ENCODE results near the gene JUP.

Gene JUP

GRCh38 chr17:41750862-41751261 lies 35.6 kb downstream of the JUP start:
- Mint-ChIP-seq H3K27ac (no peak overlapping the region), H3K9me3 (no peaks in the 10 kb centered on the region), H3K4me3 (no peak overlapping the region), H3K4me1 (no peaks in the 10 kb centered on the region), H3K36me3 (ENCODE audit: low read depth) (peaks cover 11% of the 10 kb centered on the region), H3K27me3 (ENCODE audit: low read depth) (peaks cover 6% of the 10 kb centered on the region)
- no peak for TF ChIP-seq CTCF (IDR thresholded peaks at IDR 0.05; ENCODE audit: unreplicated experiment in 3 of 3)

GRCh38 chr17:41748275-41748674 lies 38.2 kb downstream of the JUP start:
- Mint-ChIP-seq H3K27me3 (ENCODE audit: low read depth) (peaks cover 6% of the 10 kb centered on the region), H3K36me3 (ENCODE audit: low read depth) (no peaks in the 10 kb centered on the region), H3K27ac (no peak overlapping the region), H3K4me3 (no peak overlapping the region), H3K9me3 (no peaks in the 10 kb centered on the region), H3K4me1 (no peaks in the 10 kb centered on the region)
- no peak for TF ChIP-seq CTCF (IDR thresholded peaks at IDR 0.05; ENCODE audit: unreplicated experiment in 3 of 3)

- Mint-ChIP-seq H3K27me3 (ENCODE audit: low read depth) (peaks cover 25% of the 10 kb centered on the region), H3K4me1 (peaks cover 5% of the 10 kb centered on the region), H3K4me3 (no peak overlapping the region)
These were observed 44.8 kb downstream of the JUP start for GRCh38 chr17:41741709-41742108.

GRCh38 chr17:41740506-41740905 lies 46.0 kb downstream of the JUP start:
- peaks cover 32% of the 10 kb centered on the region for H3K27me3 Mint-ChIP-seq (ENCODE audit: low read depth)
- H3K27ac Mint-ChIP-seq, result peak overlapping the region in 1 of 3 experiments; percentile 59
- TF ChIP-seq CTCF (IDR thresholded peaks at IDR 0.05; ENCODE audit: unreplicated experiment in 3 of 3), result no peak
- no peak overlapping the region for H3K4me3 Mint-ChIP-seq
- no peaks in the 10 kb centered on the region for H3K36me3 Mint-ChIP-seq (ENCODE audit: low read depth)
- H3K4me1 Mint-ChIP-seq, result peaks cover 9% of the 10 kb centered on the region
- H3K9me3 Mint-ChIP-seq, result no peaks in the 10 kb centered on the region

More at GRCh38 chr17:41741709-41742108, 44.8 kb downstream of the JUP start:
- no peak for TF ChIP-seq CTCF (IDR thresholded peaks at IDR 0.05; ENCODE audit: unreplicated experiment in 3 of 3)
- H3K9me3 Mint-ChIP-seq, result no peaks in the 10 kb centered on the region
- no peak overlapping the region for H3K27ac Mint-ChIP-seq
- no peaks in the 10 kb centered on the region for H3K36me3 Mint-ChIP-seq (ENCODE audit: low read depth)

DNA sequence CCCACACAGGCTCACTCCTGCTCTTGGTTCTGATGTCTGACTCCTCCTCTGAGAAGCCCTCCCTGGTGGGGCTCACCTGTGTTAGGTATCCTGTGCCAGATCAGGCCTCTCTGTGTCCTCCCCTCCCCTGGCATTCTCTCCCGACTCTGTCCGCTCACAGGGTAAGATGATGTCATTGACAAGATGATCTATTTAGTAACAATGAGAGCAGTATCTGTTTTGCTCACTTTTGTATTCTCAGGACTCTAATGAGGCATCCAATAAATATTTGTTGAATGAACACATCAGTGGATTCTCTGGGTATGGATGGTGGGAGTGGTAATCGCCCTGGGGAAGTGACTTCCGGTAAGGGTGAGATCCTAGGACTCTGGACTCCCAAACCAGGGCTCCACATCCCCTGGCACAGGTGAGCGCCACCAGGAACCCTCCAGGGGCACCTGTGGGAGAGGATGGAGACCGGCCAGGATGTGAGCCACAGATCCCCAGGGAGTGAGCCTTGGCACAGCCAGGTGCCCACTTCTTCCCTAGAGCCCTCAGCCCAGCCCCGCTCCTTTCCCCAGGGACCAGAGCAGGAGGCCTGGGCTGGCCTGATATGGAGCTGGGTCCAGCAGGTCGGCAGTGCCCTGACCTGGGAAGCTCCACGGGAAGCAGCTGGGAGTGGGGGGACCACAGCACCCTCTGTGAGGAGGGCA lies 46.7 kb downstream of the JUP start:
- no peak for TF ChIP-seq CTCF (IDR thresholded peaks at IDR 0.05; ENCODE audit: unreplicated experiment in 3 of 3)
- Mint-ChIP-seq H3K36me3 (ENCODE audit: low read depth) (no peaks in the 10 kb centered on the region), H3K4me1 (peaks cover 9% of the 10 kb centered on the region), H3K27me3 (ENCODE audit: low read depth) (peaks cover 39% of the 10 kb centered on the region), H3K9me3 (no peaks in the 10 kb centered on the region), H3K4me3 (no peak overlapping the region), H3K27ac (peak overlapping the region in 2 of 3 experiments; percentile 42 to 61)

- peaks cover 49% of the 10 kb centered on the region for H3K27me3 Mint-ChIP-seq (ENCODE audit: low read depth)
- TF ChIP-seq CTCF (IDR thresholded peaks at IDR 0.05; ENCODE audit: unreplicated experiment in 3 of 3), result no peak
- no peak overlapping the region for H3K4me3 Mint-ChIP-seq
- no peak overlapping the region for H3K27ac Mint-ChIP-seq
- H3K4me1 Mint-ChIP-seq, result peaks cover 9% of the 10 kb centered on the region
- H3K36me3 Mint-ChIP-seq (ENCODE audit: low read depth), result no peaks in the 10 kb centered on the region
- no peaks in the 10 kb centered on the region for H3K9me3 Mint-ChIP-seq
These were observed 47.8 kb downstream of the JUP start for GRCh38 chr17:41738801-41739112.

Data from nephron (organoid).